HG03558 (cell line): ENCODE data around the gene FBXO42.

Experiments used
- ATAC-seq: cut with Tn5 transposase; IDR thresholded peaks from one replicate; pipeline ENCODE4 v1.9.1; 2021; ENCODE audit warnings: moderate number of reproducible peaks; ENCODE audit not compliant: unreplicated experiment; ENCODE audit errors: extremely low read depth

Gene FBXO42

GRCh38 chr1:16351994-16352841 lies at the start of gene FBXO42:
TSS of gene FBXO42 (minus strand) at chr1:16352480. CDS start at chr1:16315418, 37,062 bp downstream.
- peak; percentile 67 for ATAC-seq

GRCh38 chr1:16398371-16398953 lies 46.2 kb upstream of the FBXO42 start:
- no peak for ATAC-seq

- no peak for ATAC-seq
Observed at GRCh38 chr1:16397120-16397519, 44.8 kb upstream of the FBXO42 start.

GRCh38 chr1:16396591-16396990 lies 44.3 kb upstream of the FBXO42 start:
- no peak for ATAC-seq

GRCh38 chr1:16394977-16395376 lies 42.7 kb upstream of the FBXO42 start:
- ATAC-seq, result no peak

- no peak for ATAC-seq
Observed at GRCh38 chr1:16393570-16394521, 41.6 kb upstream of the FBXO42 start.

GRCh38 chr1:16392740-16393569 lies 40.7 kb upstream of the FBXO42 start:
- ATAC-seq, result no peak

GRCh38 chr1:16391411-16391810 lies 39.1 kb upstream of the FBXO42 start:
- ATAC-seq, result no peak

- no peak for ATAC-seq
Observed at GRCh38 chr1:16387201-16388188, 35.2 kb upstream of the FBXO42 start.

- ATAC-seq, result no peak
Observed at GRCh38 chr1:16386454-16387113, 34.3 kb upstream of the FBXO42 start.

GRCh38 chr1:16385659-16386453 lies 33.6 kb upstream of the FBXO42 start:
- no peak for ATAC-seq

GRCh38 chr1:16383888-16384287 lies 31.6 kb upstream of the FBXO42 start:
- ATAC-seq, result no peak

- ATAC-seq, result no peak
Observed at GRCh38 chr1:16380868-16381267, 28.6 kb upstream of the FBXO42 start.

- no peak for ATAC-seq
Observed at GRCh38 chr1:16378443-16378842, 26.2 kb upstream of the FBXO42 start.

- no peak for ATAC-seq
Observed at GRCh38 chr1:16376971-16377370, 24.7 kb upstream of the FBXO42 start.

- ATAC-seq, result no peak
Observed at GRCh38 chr1:16375521-16376340, 23.5 kb upstream of the FBXO42 start.

- no peak for ATAC-seq
Observed at GRCh38 chr1:16374266-16374665, 22.0 kb upstream of the FBXO42 start.
